Measurements from ENCODE around the gene CES5A.
"Not testable (repeated sequence)": the region's sequence is repeated elsewhere in the genome, so short reads cannot be mapped to it uniquely, and the experiment has no call there.

CES5A gene

DNA sequence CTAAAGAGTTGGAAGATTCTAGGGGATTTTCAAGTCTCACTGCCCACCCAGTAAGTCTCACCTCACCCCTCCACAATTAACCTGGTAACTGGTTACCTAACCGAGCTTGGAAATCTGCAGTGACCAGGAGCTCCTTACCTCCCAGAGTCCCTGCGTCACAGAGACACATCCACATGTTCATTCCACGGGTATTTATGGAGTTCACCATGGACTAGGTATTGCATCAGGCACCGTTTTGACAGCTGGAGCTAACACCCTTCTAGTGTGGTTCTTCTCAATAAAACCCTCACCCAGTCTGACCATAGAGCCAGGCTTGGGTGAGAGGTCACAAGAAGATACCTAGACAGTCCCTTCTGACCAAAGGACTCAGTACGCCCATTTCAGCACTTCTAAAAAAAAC, 2.1 kb downstream of the CES5A start:
- no peak for DNase-seq

DNA sequence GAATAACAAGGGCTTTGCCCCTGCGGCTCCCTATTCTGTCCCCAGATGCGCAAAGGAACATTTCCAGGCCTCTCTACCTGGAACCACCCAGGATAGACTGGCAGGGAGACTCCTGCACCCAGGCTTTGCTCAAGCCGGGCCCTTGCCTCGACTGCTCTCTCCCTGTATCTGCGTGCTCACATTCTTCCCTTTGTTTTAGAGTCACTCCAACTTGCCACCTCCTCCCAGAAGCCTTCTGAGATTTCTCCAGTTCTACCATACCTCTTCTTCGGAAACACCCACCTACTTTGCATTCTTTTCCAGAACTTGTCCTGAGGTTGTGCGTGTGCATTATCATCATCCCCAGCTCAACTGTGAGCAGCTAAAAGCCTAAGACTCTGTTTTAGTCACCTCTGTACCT, 3.0 kb downstream of the CES5A start:
- DNase-seq, result no peak

DNA sequence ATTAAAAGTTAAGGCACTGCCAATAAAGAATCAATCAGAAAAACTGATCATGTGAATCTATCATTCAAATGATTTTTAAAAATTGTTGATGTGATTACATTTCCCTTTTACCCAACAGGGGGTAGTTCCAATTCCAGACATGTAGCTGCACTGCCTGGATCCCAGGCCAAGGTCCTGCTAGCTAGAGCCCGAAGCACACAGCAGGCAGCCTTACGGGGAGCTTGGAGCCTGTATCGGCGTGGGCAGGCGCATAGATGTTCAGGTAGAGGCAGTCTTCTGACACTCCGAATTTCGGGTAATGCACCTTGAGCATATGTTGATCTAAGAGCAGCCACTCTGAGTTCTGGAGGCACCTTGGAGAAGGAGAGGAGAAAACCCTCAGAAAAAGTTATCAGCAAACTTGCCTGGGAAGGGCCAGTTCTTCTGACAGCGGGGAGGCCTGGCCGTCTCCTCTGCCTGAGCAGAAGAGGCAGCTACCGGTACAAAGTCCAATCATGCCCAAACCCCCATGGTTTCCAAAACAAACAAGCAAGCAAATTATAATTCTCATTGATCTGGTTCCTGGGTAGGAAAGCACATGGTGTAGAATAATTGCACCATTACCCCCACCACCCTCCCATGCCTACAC, 3.6 kb downstream of the CES5A start:
- no peak for DNase-seq

DNA sequence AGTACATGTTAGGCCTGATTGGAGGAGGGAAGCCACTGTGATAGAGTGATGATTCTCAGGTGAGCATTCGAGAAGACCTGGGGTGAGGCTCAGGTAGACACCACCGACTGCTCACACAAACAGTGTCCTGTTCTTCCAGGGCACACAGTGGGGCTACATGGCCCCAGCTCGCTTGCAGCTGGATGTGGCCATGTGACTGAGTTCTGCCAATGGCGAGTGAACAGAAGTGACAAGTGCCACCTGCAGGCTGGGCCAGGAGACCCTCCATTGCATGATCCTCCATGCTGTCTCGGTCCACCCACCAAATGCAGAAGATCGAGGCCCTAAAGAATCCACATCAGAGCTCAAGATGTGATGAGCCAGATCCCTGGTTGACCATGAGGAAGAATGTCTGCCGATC, 6.2 kb downstream of the CES5A start:
- no peak for DNase-seq

DNA sequence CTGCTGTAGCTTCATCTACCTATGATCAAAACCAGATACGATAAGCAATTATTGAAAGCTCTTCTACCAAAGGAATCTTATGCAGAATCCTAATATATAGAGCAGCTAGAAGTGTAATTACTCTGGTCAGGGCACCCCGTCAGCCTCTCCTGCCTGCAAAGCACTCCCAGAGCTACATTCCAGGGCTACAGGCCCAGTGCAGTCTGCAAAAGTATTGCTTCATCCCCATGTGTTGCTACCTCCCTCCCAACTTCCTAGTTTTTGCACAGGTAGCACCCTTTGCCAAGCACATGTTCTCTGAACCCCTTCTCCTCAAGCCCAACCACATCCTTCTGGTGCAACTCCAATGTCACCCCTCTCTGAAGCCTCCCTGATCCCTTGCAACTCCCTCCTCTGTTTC, 7.0 kb downstream of the CES5A start:
- no peak for DNase-seq

DNA sequence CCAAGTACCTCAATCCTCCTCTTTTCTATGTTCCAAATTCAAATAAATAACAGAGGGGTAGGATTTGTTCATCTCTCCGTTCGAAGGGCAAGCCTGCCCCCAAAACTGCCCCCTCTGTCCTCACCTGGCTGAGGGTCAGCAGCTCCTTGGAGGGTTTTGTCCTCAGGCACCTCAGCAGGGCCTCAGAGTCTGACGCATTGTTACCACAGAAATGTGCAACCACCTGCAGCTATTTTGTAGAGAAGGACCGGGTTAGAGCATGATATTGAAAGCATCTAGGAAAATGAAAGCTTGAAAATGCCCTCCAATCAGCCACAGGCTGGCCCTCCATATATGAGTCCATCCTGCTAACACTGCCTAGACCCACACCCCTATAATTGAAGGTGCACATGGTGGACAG, 13.9 kb downstream of the CES5A start:
- DNase-seq, result no peak

DNA sequence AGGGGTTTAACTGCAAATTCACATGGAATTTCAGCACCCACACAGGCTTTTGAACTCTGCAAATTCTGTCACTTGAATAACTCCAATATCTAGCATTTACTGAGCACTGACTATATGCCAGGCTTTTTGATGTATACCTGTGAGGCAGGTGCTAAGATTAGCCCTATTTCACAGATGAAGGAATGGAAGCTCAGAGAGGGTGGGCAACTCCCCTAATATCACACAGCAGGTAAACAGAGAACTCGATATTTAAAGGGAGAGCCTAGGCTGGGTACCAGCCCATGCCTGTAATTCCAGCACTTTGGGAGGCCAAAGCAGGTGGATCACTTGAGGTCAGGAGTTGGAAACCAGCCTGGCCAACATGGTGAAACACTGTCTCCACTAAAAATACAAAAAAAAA, 17.5 kb downstream of the CES5A start:
- not testable (repeated sequence) for DNase-seq

DNA sequence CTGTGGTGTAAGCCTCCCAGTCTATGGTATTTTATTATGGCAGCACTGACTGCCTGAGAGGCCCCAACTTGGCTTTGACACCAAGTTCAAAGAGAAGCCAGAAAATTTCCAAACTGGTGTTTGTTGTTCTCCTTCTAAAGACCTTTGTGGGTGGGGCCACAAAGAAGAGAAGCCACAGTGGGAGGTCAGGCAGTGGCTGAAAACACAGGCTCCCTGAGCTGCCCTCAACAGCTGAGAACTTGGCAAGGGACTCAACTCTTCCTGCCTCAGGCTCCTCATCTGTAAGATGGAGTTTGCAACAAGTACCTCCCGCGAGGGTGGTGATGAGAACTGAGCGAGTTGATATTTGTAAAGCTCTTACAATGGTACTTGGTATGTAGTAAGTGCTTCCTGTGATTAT, 18.2 kb downstream of the CES5A start:
- DNase-seq, result no peak

DNA sequence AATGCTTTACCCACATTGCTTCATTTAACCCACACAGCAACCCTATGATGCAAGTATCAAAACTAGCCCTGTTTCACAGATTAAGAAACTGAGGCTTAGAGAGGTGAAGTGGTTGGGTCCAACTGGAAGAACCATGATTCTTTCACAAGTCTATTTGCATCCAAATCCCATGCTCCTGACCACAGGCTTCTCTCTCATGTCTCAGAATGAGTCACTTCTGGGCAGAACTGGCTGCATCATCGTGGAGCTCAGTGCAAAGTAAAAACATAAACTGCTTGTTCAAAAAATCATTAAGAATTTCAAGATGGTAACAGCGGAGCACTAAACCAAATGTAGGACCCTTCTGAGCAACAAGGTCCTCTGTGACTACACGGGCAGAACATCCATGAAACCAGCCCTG, 22.1 kb downstream of the CES5A start:
- DNase-seq, result no peak

DNA sequence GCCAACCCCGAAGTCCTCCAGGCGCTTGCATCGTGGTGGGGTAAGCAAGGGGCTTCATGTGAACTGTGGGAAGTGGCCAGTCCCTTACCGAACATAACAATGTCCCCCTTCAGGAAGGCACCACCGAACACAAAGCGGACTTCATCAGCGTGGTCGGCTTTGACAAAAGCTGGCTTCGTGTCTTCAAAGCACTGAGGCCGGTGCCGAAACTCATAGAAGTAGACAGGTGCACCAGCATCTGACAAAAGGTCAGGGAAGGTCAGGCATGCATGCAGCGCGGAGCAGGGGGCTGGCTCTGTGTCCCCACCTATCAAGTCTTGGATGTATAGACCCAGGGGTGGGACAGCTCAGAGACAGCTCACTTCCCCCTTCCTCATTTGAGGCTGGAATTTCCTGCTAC, 25.6 kb downstream of the CES5A start:
- no peak for DNase-seq

DNA sequence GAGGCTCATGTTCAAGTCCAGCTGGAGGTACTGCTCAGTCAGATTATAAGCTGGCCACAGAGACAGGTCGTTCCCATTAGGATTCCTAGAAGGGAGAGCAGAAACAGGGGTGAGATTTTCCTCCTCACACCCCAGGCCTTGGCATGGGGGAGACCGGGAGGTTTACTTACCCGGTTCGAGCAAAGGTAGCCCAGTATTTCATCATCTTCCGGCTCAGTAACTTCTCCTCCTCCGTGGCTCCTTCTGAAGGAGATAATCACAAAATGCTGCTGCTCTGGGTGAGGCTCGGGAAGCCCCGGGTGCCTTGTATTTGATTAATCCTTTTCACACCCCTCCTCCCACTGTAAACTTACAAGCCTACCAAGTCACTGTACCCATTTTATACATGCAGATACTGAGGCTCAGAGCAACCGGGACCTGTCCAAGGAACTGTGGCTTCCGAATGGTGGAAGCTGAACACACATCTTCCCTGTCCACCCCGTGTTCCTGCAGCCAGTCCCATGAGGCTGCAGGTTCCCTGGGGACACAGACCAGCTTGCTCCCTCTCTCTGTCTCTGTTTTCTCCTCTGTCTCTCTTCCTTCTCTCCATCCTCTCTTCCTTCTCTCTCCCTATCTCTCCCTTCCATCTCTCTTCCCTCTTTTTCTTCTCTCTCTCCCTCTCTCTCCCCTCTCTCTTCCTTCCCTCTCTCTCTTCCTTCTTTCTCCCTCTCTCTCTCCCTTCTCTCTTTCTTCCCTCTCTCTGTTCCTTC, 28.4 kb downstream of the CES5A start:
- DNase-seq, result peak; percentile 16

DNA sequence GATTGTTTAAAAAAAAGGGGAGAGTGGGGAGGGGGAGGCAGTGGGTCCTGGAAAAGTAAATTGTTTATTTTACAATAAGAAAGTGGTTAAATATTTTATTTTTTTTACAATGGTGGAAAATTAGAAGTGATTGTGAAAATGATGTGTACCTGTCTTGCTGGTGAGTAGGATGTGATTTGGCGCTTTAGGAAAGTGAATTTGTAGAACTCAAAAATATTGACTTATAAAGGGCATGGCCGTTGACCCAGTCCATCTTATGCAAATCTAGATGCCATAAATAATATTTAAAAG, 32.1 kb downstream of the CES5A start:
- no peak for DNase-seq

DNA sequence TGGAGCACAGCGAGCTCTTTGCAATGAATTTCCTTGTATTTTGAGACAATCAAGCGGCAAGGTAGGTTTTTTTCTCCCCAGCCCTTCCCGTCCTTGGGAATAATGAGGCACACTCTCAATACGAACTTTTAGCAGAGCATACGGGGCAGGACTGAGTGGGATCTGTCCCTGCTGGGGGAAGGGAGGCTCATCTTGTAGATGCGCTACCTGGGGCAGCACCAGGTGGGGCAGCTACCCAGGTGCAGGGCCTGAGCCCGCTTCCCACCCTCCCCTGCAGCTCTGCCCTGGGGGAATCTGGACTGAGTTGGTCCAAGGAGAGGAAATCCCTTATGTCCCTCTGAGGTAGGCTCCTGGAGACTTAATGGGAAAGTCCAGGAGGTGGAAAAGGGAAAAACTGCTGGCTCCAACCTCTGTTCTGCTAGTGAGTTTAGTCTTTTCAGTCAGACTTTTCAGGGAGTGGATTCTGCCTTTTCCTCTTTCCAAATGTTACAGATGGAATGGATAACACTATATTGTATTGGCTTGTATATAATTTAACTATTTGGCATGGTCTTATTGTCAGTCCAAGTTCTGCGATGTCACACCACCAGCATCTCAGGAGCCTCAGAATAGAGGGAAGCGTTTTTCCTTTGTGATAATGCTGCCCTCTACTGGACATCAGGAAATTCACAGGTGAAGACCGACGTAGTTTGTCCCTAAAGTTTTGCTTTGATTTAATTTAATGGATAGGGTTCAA, 32.6 kb downstream of the CES5A start:
- peak; percentile 71 for DNase-seq

DNA sequence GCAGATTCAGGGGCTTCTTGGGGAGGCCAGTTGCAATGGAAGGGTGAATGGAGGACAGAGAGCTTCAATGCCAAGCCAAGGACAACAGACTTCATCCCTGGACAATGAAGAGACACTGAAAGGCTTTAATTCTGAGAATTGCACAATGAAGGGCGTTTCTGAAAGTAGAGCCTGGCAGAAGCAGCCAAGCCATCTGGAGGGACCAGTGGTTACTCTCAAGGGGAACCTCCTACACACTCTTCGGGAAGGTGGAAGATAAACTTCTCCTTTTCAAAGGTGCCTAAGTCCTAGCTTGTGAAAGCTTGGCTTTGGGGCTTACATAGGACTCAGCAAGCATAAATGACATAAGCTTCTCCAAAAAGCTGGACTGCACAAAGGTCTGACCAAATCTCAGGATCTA, 36.1 kb downstream of the CES5A start:
- no peak for DNase-seq

DNA sequence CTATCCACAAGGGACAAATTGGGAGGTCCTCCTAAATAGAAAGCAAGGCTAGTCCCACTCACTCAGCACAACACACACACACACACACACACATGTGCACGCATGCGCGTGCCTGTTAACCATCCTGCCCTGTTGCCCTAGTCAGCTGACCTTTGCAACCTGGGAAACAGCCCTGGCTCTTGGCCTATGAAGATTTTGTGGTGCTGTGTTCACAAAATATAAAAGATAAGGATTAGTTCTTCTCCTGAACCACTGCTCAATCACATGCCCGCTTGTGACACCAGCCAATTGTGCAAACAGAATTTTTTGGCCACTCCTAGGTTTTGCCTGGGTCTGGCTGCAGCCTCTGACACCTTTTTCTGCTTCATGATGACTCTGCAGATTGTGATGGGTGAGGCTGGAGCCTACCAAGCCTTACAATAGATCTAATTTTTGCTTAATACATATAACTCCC, 39.0 kb downstream of the CES5A start:
- DNase-seq, result no peak

DNA sequence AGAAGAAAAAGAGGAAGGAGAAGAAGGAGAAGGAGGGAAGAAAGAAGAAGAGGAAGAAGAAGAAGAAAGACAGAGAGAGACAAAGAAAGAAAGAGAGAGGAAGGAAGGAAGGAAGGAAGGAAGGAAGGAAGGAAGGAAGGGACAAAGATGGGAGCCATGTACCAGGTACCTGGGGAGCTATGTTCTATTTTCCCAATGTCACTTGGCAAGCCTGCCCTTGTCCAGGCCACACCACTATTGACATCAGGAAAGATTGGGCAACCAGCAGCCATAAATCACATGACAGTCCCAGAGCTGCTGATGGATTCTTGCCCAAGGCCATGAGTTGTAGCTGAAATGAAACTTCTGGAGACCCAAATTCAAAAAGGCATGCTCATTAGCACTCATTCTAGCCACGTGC, 39.6 kb downstream of the CES5A start:
- DNase-seq, result no peak

DNA sequence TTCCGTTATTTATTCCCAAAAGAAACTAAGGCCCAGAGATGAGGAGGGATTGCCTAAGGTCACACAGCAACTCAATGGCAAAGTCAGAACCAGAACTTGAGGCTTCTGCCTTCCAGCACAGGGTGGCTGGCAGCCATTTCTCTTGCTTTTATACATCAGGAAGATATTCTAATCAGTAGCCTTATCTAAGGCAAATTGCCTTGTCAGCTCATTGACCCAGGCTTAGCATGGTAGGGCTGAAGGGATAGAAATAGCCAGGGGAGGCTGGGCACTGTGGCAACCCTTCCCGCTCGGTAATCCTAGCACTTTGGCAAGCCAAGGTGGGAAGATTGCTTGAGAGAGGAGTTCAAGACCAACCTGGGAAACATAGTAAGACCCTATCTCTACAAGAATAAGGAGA, 40.0 kb downstream of the CES5A start:
- DNase-seq, result not testable (repeated sequence)

DNA sequence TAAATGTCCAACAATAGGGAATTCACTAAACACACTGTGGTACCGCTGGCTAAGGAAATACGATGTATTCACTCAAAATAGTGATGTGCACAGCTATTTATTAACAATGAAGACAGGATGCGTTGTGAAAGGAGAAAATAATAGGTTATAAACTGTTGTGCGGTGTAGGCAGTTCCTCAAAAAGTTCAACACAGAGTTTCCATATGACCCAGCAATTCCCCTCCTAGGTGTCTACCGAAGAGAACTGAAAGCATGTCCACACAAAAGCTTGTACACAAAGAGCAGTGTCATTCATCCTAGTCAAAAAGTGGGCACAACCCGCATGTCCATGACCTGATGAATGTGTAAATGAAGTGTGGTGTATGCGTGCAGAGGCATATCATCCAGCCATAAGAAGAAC, 41.1 kb downstream of the CES5A start:
- no peak for DNase-seq

DNA sequence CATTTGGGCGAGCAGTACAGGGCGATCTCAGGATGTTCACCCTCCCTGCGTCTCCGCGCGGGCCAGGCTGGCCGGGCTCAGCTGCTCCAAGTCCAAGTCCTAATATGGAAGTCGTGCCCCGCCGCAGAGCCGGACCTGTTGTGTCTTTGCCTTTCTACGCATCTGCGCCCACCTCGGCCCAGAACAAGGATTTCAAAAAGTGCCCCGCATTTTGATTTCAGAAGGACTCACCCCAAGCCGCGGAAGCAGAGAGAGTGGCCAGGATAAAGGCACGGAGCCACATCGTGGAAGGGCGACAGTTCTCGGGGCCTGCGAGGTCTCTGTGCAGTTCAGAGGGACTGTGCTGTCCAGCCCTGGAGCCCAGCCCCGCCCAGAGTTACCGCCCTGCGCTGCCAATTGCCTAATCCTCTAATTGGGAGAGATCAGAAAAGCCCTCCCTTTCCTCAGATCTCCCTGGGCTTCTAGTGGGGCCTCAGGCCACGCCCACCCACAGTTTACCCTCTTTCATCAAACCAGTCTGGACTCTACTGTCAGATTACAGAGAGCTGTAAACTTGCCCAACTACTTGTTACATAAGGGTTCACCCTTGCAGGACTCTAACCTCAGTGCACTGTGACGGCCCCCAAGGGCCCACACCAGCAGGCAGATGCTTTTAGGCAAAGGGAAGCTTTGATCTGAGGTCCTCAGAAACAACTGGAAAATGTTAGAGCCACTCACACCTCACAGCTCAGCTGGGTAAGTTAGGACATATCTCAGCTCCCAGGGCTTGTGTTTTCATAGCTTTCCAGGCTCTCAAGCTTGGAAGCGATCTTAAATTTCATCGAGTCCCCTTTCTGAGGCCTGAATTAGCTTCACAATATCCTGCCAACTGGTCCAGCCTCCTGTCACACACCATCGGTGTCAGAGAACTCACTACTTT, 42.1 kb downstream of the CES5A start, which contains the start of gene CES1:
Gene CES1 (minus strand): TSS at position 324 of the 919 bp plus-strand sequence. CDS start 41 bp downstream, at position 283.
- DNase-seq, result peak; percentile 81

DNA sequence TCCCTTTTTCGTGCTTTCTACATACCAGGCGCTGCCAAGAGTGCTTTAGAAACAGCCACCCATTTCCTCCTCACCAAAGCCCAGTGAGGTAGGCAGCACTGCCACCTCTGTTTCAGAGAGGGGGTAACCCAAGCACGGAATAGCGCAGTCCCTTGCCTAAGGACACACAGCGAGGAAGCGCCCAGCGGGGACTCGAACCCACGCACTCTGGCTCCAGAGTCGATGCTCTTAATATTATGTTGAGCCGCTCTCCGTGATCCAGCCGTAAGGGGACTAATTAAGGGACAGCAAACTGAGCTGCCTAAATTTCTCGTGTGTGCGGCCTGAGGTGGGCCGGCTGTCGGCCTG, 42.8 kb downstream of the CES5A start:
- no peak for DNase-seq

DNA sequence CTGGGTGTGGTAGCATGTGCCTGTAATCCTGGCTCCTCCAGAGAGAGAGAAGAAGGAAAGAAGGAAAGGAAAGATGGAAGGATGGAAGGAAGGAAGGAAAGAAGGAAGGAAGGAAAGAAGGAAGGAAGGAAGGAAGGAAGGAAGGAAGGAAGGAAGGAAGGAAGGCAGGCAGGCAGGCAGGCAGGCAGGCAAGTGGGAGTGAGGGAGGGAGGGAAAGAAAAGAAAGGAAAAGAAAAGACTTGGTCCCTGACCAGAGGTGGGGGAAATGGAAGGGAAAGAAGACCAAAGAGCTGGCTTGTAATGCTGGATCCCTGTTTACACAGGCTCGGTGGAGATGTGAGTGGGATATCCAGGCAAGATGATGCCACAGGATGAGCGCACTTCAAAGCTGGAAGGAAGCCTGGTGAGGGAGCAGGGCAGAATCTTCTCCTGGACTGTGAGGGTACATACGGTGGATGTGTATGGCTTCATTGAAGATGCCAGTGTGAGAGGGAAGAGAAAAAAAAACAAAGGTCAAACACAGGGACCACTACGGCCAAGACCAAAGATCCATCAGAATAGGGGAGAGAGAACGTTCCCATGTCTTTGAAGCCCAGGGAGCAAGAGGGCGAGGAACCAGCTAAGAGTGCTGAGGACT, 44.4 kb downstream of the CES5A start:
- DNase-seq, result no peak

DNA sequence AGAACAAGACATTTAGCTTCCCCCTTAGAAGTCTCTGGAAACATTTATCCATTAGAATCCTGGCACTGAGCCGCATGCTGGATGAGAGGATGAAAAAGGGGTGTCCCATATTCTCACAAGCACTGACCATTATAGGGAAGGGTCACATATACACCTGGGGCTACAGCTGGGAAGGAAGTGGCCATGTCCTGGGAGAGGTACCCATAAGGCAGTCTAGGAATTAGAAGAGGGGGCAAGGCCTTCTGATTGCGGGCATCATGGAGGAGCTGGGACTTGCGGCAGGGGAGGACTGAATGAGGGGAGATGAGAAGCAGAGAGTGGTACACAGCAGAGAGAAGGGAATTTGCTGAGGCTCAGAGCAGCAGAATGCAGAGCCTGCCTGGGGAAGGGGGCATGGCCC, 45.9 kb downstream of the CES5A start:
- not testable (repeated sequence) for DNase-seq

DNA sequence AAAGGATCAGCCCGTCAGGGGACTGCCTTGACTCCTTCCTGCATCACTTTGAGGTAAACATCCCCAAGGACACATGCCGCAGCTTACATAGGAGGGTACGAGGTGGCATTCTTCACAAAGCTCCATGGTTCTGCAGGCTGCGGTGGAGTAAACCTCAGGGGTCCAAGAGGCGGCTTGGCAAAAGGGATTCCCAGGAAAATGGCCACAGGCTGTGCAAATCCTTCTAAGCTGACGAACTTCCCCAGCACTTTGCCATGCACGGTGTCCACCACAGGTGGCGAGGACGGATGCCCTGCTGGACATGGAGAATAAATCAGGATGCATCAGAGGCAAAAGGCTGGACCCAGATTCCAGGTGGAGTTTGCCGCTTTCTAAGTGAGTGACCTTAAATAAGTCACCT, 46.5 kb downstream of the CES5A start:
- DNase-seq, result no peak

Measured in NCI-H82 (cell line).